ENCODE measurements around the gene ZBTB46. TPM values are rescaled to one million over a fixed set of nuclear protein-coding genes. Genes with fewer than 3 reads are reported as not detected.

ZBTB46 gene
- total RNA-seq, 1 experiment from 2014 or later = 2.5 TPM

DNA sequence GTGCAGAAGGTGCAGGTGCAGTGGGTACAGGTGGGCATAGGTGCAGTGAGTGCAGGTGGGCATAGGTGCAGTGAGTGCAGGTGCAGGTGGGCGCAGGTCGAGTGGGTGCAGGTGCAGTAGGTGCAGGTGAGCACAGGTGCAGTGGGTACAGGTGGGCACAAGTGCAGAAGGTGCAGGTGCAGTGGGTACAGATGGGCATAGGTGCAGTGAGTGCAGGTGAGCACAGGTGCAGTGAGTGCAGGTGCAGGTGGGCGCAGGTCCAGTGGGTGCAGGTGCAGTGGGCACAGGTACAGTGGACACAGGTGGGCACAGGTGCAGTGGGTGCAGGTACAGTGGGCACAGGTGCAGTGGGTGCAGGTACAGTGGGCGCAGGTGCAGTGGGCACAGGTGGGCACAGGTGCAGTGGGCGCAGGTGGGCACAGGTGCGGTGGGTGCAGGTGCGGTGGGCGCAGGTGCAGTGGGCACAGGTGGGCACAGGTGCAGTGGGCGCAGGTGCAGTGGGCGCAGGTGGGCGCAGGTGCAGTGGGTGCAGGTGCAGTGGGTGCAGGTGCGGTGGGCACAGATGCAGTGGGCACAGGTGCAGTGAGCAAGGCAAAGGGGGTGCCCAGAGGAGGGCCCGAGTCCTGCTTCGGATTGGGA, 15.3 kb downstream of the ZBTB46 start:
- Mint-ChIP-seq H3K36me3 (ENCODE audit: insufficient read depth, unreplicated experiment) (no peaks in the 10 kb centered on the region), H3K9me3 (ENCODE audit: low read depth, unreplicated experiment) (no peaks in the 10 kb centered on the region), H3K4me3 (ENCODE audit: low read depth, unreplicated experiment) (no peak overlapping the region), H3K4me1 (ENCODE audit: low read depth, unreplicated experiment) (no peaks in the 10 kb centered on the region), H3K27me3 (ENCODE audit: unreplicated experiment) (peaks cover 19% of the 10 kb centered on the region), H3K27ac (ENCODE audit: unreplicated experiment) (no peak overlapping the region)
- intact Hi-C loops (cut with micrococcal nuclease; ENCODE audit: unreplicated experiment) = no loop called here
- BruUV-seq (replicated peaks) = no TSS peak
- DNase-seq = no peak
- TF ChIP-seq, protein P1, sequence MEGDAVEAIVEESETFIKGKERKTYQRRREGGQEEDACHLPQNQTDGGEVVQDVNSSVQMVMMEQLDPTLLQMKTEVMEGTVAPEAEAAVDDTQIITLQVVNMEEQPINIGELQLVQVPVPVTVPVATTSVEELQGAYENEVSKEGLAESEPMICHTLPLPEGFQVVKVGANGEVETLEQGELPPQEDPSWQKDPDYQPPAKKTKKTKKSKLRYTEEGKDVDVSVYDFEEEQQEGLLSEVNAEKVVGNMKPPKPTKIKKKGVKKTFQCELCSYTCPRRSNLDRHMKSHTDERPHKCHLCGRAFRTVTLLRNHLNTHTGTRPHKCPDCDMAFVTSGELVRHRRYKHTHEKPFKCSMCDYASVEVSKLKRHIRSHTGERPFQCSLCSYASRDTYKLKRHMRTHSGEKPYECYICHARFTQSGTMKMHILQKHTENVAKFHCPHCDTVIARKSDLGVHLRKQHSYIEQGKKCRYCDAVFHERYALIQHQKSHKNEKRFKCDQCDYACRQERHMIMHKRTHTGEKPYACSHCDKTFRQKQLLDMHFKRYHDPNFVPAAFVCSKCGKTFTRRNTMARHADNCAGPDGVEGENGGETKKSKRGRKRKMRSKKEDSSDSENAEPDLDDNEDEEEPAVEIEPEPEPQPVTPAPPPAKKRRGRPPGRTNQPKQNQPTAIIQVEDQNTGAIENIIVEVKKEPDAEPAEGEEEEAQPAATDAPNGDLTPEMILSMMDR (IDR thresholded peaks at IDR 0.05; ENCODE audit: unreplicated experiment) = no peak
- CTCF ChIA-PET = no interaction called here

DNA sequence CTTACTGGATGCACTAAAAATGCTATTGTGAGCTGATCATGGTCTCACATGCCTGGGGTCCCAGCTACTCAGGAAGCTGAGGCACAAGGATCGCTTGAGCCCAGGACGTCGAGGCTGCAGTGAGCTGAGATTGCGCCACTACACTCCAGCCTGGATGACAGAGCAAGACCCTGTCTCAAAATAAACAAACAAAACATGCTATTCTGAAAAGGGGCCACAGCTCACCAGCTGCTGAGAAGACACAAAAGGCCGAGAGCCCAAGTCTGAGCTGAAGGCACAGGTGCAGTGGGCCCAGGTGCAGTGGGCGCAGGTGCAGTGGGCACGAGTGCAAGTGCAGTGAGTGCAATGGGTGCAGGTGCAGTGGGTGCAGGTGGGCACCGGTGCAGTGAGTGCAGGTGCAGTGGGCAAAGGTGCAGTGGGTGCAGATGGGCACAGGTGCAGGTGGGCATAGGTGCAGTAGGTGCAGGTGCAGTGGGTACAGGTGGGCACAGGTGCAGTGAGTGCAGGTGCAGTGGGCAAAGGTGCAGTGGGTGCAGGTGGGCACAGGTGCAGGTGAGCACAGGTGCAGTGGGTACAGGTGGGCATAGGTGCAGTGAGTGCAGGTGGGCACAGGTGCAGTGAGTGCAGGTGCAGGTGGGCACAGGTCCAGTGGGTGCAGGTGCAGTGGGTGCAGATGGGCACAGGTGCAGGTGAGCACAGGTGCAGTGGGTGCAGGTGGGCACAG, 16.0 kb downstream of the ZBTB46 start:
- no peak overlapping the region for H3K4me3 Mint-ChIP-seq (ENCODE audit: low read depth, unreplicated experiment)
- CTCF ChIA-PET = no interaction called here
- DNase-seq = no peak
- H3K4me1 Mint-ChIP-seq (ENCODE audit: low read depth, unreplicated experiment) = no peaks in the 10 kb centered on the region
- no TSS peak for BruUV-seq (replicated peaks)
- no peak overlapping the region for H3K27ac Mint-ChIP-seq (ENCODE audit: unreplicated experiment)
- TF ChIP-seq, protein P1 (IDR thresholded peaks at IDR 0.05; ENCODE audit: unreplicated experiment) = no peak
- H3K9me3 Mint-ChIP-seq (ENCODE audit: low read depth, unreplicated experiment) = no peaks in the 10 kb centered on the region
- intact Hi-C loops (cut with micrococcal nuclease; ENCODE audit: unreplicated experiment) = no loop called here
- no peaks in the 10 kb centered on the region for H3K36me3 Mint-ChIP-seq (ENCODE audit: insufficient read depth, unreplicated experiment)
- H3K27me3 Mint-ChIP-seq (ENCODE audit: unreplicated experiment) = peaks cover 17% of the 10 kb centered on the region

DNA sequence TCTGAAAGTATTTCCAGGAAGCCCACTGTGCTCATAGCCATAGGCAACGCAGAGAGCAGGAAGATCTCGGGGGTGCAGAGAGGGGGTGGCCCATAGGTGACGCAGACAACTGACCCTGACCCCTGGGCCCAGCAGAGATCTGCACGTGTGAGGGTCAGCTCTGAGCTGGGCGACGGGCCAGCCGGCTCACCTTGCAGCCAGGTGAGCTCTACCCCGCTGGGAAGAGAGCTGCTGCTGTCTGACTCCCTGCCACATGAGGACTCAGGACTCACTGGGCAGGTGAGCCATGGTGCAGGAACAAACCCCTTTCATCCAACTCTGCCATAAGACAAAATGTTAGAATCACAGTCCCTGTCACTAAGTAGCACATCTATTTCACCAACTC, 19.6 kb downstream of the ZBTB46 start:
- DNase-seq = no peak
- BruUV-seq (replicated peaks) = no TSS peak
- CTCF ChIA-PET = interaction anchor here (1.5 kb wide), 1 partner anchor 11 kb away, joined by 5 read pairs; no protein-coding TSS in a partner anchor
- H3K36me3 Mint-ChIP-seq (ENCODE audit: insufficient read depth, unreplicated experiment) = no peaks in the 10 kb centered on the region
- no peak overlapping the region for H3K27ac Mint-ChIP-seq (ENCODE audit: unreplicated experiment)
- no peaks in the 10 kb centered on the region for H3K4me1 Mint-ChIP-seq (ENCODE audit: low read depth, unreplicated experiment)
- TF ChIP-seq, protein P1 (IDR thresholded peaks at IDR 0.05; ENCODE audit: unreplicated experiment) = no peak
- intact Hi-C loops (cut with micrococcal nuclease; ENCODE audit: unreplicated experiment) = no loop called here
- no peak overlapping the region for H3K4me3 Mint-ChIP-seq (ENCODE audit: low read depth, unreplicated experiment)
- no peaks in the 10 kb centered on the region for H3K27me3 Mint-ChIP-seq (ENCODE audit: unreplicated experiment)
- H3K9me3 Mint-ChIP-seq (ENCODE audit: low read depth, unreplicated experiment) = no peaks in the 10 kb centered on the region

DNA sequence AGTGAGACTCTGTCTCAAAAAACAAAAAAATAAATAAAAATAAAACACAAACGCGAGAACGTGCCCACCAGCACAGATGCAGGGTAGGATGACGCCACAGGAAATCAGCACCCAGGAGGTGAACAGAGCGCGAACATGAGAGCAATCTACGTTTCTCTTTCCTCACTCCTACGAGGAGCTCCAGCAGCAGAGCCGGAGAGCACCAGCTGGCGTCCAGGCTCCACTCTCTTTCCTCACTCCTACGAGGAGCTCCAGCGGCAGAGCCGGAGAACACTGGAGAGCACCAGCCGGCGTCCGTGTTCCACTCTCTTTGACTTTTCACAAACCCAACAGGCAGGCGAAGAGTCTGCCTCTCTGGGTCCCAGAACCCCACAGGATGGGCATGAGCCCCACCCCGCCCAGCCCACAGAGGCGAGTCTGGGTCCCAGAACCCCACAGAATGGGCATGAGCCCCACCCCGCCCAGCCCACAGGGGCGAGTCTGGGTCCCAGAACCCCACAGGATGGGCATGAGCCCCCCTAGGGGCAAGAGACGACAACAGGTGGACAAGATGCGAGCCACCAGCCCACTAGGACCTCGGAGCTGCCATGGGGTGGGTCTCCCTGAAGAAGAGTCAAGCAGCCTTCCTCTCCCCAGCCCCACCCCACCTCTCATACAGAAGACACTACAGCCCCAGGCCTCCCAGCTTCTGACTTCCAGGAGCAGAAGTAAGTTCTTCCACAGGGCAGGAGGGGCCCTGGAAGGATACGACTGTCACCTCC, 20.2 kb downstream of the ZBTB46 start:
- intact Hi-C loops (cut with micrococcal nuclease; ENCODE audit: unreplicated experiment) = no loop called here
- H3K4me1 Mint-ChIP-seq (ENCODE audit: low read depth, unreplicated experiment) = no peaks in the 10 kb centered on the region
- H3K9me3 Mint-ChIP-seq (ENCODE audit: low read depth, unreplicated experiment) = no peaks in the 10 kb centered on the region
- H3K27me3 Mint-ChIP-seq (ENCODE audit: unreplicated experiment) = no peaks in the 10 kb centered on the region
- no peaks in the 10 kb centered on the region for H3K36me3 Mint-ChIP-seq (ENCODE audit: insufficient read depth, unreplicated experiment)
- BruUV-seq (replicated peaks) = no TSS peak
- TF ChIP-seq, protein P1 (IDR thresholded peaks at IDR 0.05; ENCODE audit: unreplicated experiment) = no peak
- DNase-seq = no peak
- H3K27ac Mint-ChIP-seq (ENCODE audit: unreplicated experiment) = no peak overlapping the region
- H3K4me3 Mint-ChIP-seq (ENCODE audit: low read depth, unreplicated experiment) = no peak overlapping the region
- CTCF ChIA-PET = interaction anchor here (1.5 kb wide), 1 partner anchor 10 kb away, joined by 5 read pairs; no protein-coding TSS in a partner anchor

All from Calu3 (cell line).